GM23338 (cell line): ENCODE measurements around the gene OTC. TPM values are rescaled to one million over a fixed set of nuclear protein-coding genes. Genes with fewer than 3 reads are reported as not detected.

Experiments used
- ATAC-seq: fragments of 200-7000 bp; cut with Tn5 transposase; 3 replicates; pipeline ENCODE4 v1.9.1; 2020
- DNase-seq: peaks from one replicate; pipeline ENCODE4 v3.0.0-alpha.2; 2015; ENCODE audit warnings: low spot score
- H2AFZ ChIP-seq: fragments of 200-600 bp; sonication (generic); 2 replicates; pipeline ENCODE4 v1.8.0; 2016; ENCODE audit warnings: antibody characterized with exemption, mild to moderate bottlenecking, moderate library complexity
- H3F3A ChIP-seq: fragments of 200-600 bp; sonication (generic); replicated peaks from 2 replicates; pipeline ENCODE4 v1.8.0; 2017; ENCODE audit warnings: antibody characterized with exemption, mixed run types, low read depth
- H3K27ac ChIP-seq: fragments of 200-600 bp; sonication (generic); 2 replicates; pipeline ENCODE4 v1.6.1; 2016; ENCODE audit warnings: low read depth
- H3K27me3 ChIP-seq: fragments of 200-600 bp; sonication (generic); 2 replicates; pipeline ENCODE4 v1.8.0; 2016; ENCODE audit warnings: mild to moderate bottlenecking, mixed run types, moderate library complexity; ENCODE audit not compliant: insufficient read depth
- H3K36me3 ChIP-seq: fragments of 200-600 bp; sonication (generic); 2 replicates; pipeline ENCODE4 v1.8.0; 2016; ENCODE audit warnings: mild to moderate bottlenecking; ENCODE audit not compliant: insufficient read depth
- H3K4me1 ChIP-seq: fragments of 200-600 bp; sonication (generic); 2 replicates; pipeline ENCODE4 v1.8.0; 2016; ENCODE audit warnings: mild to moderate bottlenecking, moderate library complexity; ENCODE audit not compliant: insufficient read depth
- H3K4me2 ChIP-seq: fragments of 200-600 bp; sonication (generic); 2 replicates; pipeline ENCODE4 v1.7.1; 2017; ENCODE audit warnings: mixed run types
- H3K4me3 ChIP-seq: fragments of 200-600 bp; sonication (generic); 2 replicates; pipeline ENCODE4 v1.6.1; 2016; ENCODE audit warnings: mixed run types
- H3K79me2 ChIP-seq: fragments of 200-600 bp; sonication (generic); replicated peaks from 2 replicates; pipeline ENCODE4 v1.8.0; 2017; ENCODE audit warnings: mild to moderate bottlenecking; ENCODE audit not compliant: insufficient read depth
- H3K9me2 ChIP-seq: fragments of 200-600 bp; sonication (generic); 2 replicates; pipeline ENCODE4 v1.8.0; 2017; ENCODE audit not compliant: insufficient read depth
- H4K20me1 ChIP-seq: fragments of 200-600 bp; sonication (generic); replicated peaks from 2 replicates; pipeline ENCODE4 v1.8.0; 2017; ENCODE audit warnings: mild to moderate bottlenecking; ENCODE audit not compliant: insufficient read depth
- H3K27ac Mint-ChIP-seq: 2 replicates; pipeline ENCODE4 v1.8.0; 2020; ENCODE audit warnings: inconsistent platforms, mild to moderate bottlenecking, moderate library complexity, mixed read lengths
- H3K27me3 Mint-ChIP-seq: 3 replicates; pipeline ENCODE4 v1.8.0; 2022; ENCODE audit warnings: low read depth, mild to moderate bottlenecking, moderate library complexity, mixed read lengths, inconsistent platforms; ENCODE audit not compliant: insufficient read depth, poor library complexity
- H3K36me3 Mint-ChIP-seq: 3 replicates; pipeline ENCODE4 v1.8.0; 2021; ENCODE audit warnings: low read depth, mild to moderate bottlenecking, inconsistent platforms, moderate library complexity, mixed read lengths
- H3K4me1 Mint-ChIP-seq: 3 replicates; pipeline ENCODE4 v1.8.0; 2020; ENCODE audit warnings: mild to moderate bottlenecking, inconsistent platforms, mixed read lengths
- H3K4me3 Mint-ChIP-seq: 3 replicates; pipeline ENCODE4 v1.8.0; 2021; ENCODE audit warnings: moderate library complexity, mild to moderate bottlenecking, inconsistent platforms, mixed read lengths
- H3K9me3 Mint-ChIP-seq: 3 replicates; pipeline ENCODE4 v1.8.0; 2020; ENCODE audit warnings: moderate library complexity, mild to moderate bottlenecking, inconsistent platforms, mixed read lengths
- CREB1 ChIP-seq: fragments of 250-450 bp; sonication (Bioruptor Pico); IDR thresholded peaks from 2 replicates; pipeline ENCODE4 v1.5.0; 2020; ENCODE audit warnings: low read depth, mild to moderate bottlenecking, moderate library complexity
- CTCF ChIP-seq, 2 experiments: fragments of 200-600 bp in 1 of 2; sonication (generic) in 1 of 2; conservative IDR thresholded peaks; 2 replicates each; pipeline versions ENCODE4 v1.5.1 to v1.6.1; 2016 to 2017; ENCODE audit warnings: antibody characterized with exemption in 2 of 2, low read depth in 2 of 2, mild to moderate bottlenecking in 2 of 2, moderate library complexity in 1 of 2
- EZH2 ChIP-seq: fragments of 200-600 bp; sonication (generic); IDR thresholded peaks from one replicate; pipeline ENCODE4 v1.8.0; 2017; ENCODE audit warnings: antibody characterized with exemption, mild to moderate bottlenecking, low read depth; ENCODE audit not compliant: unreplicated experiment
- EZH2phosphoT487 ChIP-seq: fragments of 200-600 bp; sonication (generic); IDR thresholded peaks from one replicate; pipeline ENCODE4 v1.8.1; 2018; ENCODE audit warnings: antibody characterized with exemption; ENCODE audit not compliant: unreplicated experiment
- JUNB ChIP-seq: IDR thresholded peaks from one replicate; pipeline ENCODE4 v1.6.1; 2016; ENCODE audit warnings: antibody characterized with exemption; ENCODE audit not compliant: unreplicated experiment
- NANOG ChIP-seq: IDR thresholded peaks from 2 replicates; pipeline ENCODE4 v1.6.1; 2016; ENCODE audit warnings: antibody characterized with exemption, borderline replicate concordance
- POLR2AphosphoS5 ChIP-seq: IDR thresholded peaks from 2 replicates; pipeline ENCODE4 v1.6.1; 2016; ENCODE audit warnings: antibody characterized with exemption, low read depth
- STAT1 ChIP-seq: IDR thresholded peaks from one replicate; pipeline ENCODE4 v1.6.1; 2016; ENCODE audit warnings: antibody characterized with exemption; ENCODE audit not compliant: unreplicated experiment
- ZNF114 ChIP-seq: fragments of 250-450 bp; sonication (Bioruptor Pico); IDR thresholded peaks from 2 replicates; pipeline ENCODE4 v1.5.0; 2020; ENCODE audit warnings: mild to moderate bottlenecking, moderate library complexity
- ZNF331 ChIP-seq: fragments of 250-450 bp; sonication (Bioruptor Pico); IDR thresholded peaks from 2 replicates; pipeline ENCODE4 v1.5.0; 2020; ENCODE audit warnings: low read depth, mild to moderate bottlenecking, moderate library complexity
- polyA plus RNA-seq: library from polyadenylated mRNA; unstranded; fragments of >200 nt; fragmentation: Nextera tagmentation; extraction: Ambion mirVana; gene quantifications from 2 replicates; pipeline ENCODE4 v1.2.1, GENCODE V29; 2016
- total RNA-seq: library from RNA; depleted of rRNA; stranded (reverse); fragments of >200 nt; shearing (Covaris generic); gene quantifications from 2 replicates; pipeline ENCODE4 v1.2.3, GENCODE V29; 2014
- TF ChIP-seq, protein P1 (sequence below): fragments of 250-450 bp; sonication (Bioruptor Pico); IDR thresholded peaks from 2 replicates; pipeline ENCODE4 v1.5.0; 2020; ENCODE audit warnings: mild to moderate bottlenecking, moderate library complexity

OTC gene
- total and polyA plus RNA-seq, 2 experiments from 2014 or later: not detected

- Histone ChIP-seq H3K79me2 (no peaks in the 10 kb centered on the region), H3K4me3 (no peak overlapping the region), H2AFZ (no peak overlapping the region), H3F3A (no peaks in the 10 kb centered on the region), H3K27ac (no peak overlapping the region), H3K4me1 (no peaks in the 10 kb centered on the region), H3K36me3 (no peaks in the 10 kb centered on the region), H3K9me2 (no peaks in the 10 kb centered on the region), H3K4me2 (no peak overlapping the region), H4K20me1 (no peaks in the 10 kb centered on the region), H3K27me3 (no peaks in the 10 kb centered on the region)
- Mint-ChIP-seq H3K9me3 (no peaks in the 10 kb centered on the region; the same call in 1 of the 3 replicates), H3K27me3 (peaks cover 3% of the 10 kb centered on the region), H3K36me3 (no peaks in the 10 kb centered on the region), H3K4me1 (no peaks in the 10 kb centered on the region), H3K4me3 (no peak overlapping the region), H3K27ac (no peak overlapping the region)
- ATAC-seq (no peak), DNase-seq (no peak)
- no peak for TF ChIP-seq CTCF (conservative IDR thresholded peaks at IDR 0.05; ENCODE audit: low read depth in 2 of 2)
- TF ChIP-seq NANOG: no peak
- TF ChIP-seq POLR2AphosphoS5: no peak
- no peak for TF ChIP-seq STAT1
- no peak for TF ChIP-seq CREB1 (CRISPR knock-in tag)
- no peak for TF ChIP-seq ZNF331 (CRISPR knock-in tag)
- TF ChIP-seq EZH2: no peak
- TF ChIP-seq, protein P1, sequence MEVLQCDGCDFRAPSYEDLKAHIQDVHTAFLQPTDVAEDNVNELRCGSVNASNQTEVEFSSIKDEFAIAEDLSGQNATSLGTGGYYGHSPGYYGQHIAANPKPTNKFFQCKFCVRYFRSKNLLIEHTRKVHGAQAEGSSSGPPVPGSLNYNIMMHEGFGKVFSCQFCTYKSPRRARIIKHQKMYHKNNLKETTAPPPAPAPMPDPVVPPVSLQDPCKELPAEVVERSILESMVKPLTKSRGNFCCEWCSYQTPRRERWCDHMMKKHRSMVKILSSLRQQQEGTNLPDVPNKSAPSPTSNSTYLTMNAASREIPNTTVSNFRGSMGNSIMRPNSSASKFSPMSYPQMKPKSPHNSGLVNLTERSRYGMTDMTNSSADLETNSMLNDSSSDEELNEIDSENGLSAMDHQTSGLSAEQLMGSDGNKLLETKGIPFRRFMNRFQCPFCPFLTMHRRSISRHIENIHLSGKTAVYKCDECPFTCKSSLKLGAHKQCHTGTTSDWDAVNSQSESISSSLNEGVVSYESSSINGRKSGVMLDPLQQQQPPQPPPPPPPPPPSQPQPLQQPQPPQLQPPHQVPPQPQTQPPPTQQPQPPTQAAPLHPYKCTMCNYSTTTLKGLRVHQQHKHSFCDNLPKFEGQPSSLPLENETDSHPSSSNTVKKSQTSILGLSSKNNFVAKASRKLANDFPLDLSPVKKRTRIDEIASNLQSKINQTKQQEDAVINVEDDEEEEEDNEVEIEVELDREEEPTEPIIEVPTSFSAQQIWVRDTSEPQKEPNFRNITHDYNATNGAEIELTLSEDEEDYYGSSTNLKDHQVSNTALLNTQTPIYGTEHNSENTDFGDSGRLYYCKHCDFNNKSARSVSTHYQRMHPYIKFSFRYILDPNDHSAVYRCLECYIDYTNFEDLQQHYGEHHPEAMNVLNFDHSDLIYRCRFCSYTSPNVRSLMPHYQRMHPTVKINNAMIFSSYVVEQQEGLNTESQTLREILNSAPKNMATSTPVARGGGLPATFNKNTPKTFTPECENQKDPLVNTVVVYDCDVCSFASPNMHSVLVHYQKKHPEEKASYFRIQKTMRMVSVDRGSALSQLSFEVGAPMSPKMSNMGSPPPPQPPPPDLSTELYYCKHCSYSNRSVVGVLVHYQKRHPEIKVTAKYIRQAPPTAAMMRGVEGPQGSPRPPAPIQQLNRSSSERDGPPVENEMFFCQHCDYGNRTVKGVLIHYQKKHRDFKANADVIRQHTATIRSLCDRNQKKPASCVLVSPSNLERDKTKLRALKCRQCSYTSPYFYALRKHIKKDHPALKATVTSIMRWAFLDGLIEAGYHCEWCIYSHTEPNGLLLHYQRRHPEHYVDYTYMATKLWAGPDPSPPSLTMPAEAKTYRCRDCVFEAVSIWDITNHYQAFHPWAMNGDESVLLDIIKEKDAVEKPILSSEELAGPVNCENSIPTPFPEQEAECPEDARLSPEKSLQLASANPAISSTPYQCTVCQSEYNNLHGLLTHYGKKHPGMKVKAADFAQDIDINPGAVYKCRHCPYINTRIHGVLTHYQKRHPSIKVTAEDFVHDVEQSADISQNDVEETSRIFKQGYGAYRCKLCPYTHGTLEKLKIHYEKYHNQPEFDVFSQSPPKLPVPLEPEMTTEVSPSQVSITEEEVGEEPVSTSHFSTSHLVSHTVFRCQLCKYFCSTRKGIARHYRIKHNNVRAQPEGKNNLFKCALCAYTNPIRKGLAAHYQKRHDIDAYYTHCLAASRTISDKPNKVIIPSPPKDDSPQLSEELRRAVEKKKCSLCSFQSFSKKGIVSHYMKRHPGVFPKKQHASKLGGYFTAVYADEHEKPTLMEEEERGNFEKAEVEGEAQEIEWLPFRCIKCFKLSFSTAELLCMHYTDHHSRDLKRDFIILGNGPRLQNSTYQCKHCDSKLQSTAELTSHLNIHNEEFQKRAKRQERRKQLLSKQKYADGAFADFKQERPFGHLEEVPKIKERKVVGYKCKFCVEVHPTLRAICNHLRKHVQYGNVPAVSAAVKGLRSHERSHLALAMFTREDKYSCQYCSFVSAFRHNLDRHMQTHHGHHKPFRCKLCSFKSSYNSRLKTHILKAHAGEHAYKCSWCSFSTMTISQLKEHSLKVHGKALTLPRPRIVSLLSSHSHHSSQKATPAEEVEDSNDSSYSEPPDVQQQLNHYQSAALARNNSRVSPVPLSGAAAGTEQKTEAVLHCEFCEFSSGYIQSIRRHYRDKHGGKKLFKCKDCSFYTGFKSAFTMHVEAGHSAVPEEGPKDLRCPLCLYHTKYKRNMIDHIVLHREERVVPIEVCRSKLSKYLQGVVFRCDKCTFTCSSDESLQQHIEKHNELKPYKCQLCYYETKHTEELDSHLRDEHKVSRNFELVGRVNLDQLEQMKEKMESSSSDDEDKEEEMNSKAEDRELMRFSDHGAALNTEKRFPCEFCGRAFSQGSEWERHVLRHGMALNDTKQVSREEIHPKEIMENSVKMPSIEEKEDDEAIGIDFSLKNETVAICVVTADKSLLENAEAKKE (CRISPR knock-in tag): no peak
- no peak for TF ChIP-seq JUNB
- TF ChIP-seq ZNF114: no peak
- TF ChIP-seq EZH2phosphoT487: no peak
Observed at GRCh38 chrX:38332505-38332904, 19.9 kb upstream of the OTC start.
